PC-3 (cell line): ENCODE results near the gene CPS1.

Experiments
- EZH2 ChIP-seq: fragments of 300-600 bp; sonication (generic); IDR thresholded peaks from one replicate; pipeline ENCODE4 v1.6.1; 2017; ENCODE audit warnings: antibody characterized with exemption, mild to moderate bottlenecking, low read length; ENCODE audit not compliant: unreplicated experiment
- EZH2phosphoT487 ChIP-seq: fragments of 300-600 bp; sonication (generic); IDR thresholded peaks from 2 replicates; pipeline ENCODE4 v1.6.1; 2018; ENCODE audit warnings: mild to moderate bottlenecking, antibody characterized with exemption, low read length, borderline replicate concordance
- TF ChIP-seq, protein P1 (sequence below): fragments of 300-600 bp; sonication (generic); conservative IDR thresholded peaks from 2 replicates; pipeline ENCODE4 v1.5.1; 2017; ENCODE audit warnings: antibody characterized with exemption, low read depth, mild to moderate bottlenecking, low read length

DNA sequence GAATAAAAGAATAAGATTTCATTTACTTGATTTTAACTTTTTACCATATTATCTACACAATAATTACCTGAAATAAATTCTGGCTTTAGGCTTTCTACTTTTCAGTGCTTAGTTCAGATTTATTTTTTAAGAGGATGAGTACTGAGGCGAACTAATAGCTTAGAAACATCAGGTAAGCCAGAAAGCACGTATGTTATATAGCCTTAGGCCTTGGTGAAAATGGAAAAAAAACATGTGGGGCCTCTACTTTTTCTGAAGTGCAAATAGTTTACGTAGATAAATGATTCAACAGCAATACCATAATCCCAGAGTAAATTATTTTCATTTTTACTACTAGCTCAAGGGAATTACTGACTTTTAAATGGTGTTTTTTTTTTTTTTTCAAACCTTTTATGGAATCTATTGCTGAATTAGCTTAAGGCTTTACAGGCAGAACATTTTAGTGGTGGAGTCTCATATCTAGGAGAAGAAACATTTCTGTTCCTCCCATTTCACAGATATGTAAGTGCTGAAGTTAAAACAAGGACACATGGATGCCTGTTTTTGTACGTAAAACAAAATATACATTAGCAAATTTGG lies 6.2 kb downstream of the CPS1 start:
- TF ChIP-seq, protein P1, sequence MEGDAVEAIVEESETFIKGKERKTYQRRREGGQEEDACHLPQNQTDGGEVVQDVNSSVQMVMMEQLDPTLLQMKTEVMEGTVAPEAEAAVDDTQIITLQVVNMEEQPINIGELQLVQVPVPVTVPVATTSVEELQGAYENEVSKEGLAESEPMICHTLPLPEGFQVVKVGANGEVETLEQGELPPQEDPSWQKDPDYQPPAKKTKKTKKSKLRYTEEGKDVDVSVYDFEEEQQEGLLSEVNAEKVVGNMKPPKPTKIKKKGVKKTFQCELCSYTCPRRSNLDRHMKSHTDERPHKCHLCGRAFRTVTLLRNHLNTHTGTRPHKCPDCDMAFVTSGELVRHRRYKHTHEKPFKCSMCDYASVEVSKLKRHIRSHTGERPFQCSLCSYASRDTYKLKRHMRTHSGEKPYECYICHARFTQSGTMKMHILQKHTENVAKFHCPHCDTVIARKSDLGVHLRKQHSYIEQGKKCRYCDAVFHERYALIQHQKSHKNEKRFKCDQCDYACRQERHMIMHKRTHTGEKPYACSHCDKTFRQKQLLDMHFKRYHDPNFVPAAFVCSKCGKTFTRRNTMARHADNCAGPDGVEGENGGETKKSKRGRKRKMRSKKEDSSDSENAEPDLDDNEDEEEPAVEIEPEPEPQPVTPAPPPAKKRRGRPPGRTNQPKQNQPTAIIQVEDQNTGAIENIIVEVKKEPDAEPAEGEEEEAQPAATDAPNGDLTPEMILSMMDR: no peak
- TF ChIP-seq EZH2 (no peak), EZH2phosphoT487 (no peak)
